KBM-7 (cell line): Measurements from ENCODE around the gene JUNB.

Source experiments
- DNase-seq: peaks from one replicate; pipeline ENCODE4 v3.0.0-alpha.2; 2015
- in situ Hi-C: fragments of 300-500 bp; cut with MboI; formaldehyde crosslinking; loops from 2 replicates; pipeline ENCODE4 v1.14.3; 2020; ENCODE audit warnings: low sequenced_read_pairs, low pct_unique_long_range_greater_than_20kb, mixed read lengths

JUNB gene

DNA sequence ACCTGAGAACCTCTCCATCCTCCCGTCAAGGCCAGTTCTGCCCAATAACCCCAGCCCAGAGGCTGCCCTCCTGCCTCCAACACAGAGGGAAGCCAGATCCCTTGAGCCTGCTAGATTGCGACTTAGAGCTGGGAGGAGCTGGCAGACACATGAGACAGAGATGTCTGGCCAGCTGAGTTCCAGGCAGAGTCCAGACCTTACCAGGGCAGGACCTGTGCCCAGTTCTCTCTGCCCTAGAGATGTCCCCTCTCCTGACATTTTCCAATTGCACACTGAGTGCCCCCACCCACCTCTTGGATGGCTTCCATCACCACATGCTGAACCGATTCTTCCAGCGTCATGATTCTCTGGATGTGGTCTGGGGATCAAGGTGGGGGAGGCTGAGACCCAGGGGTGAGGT lies 19.0 kb upstream of the JUNB start:
- no peak for DNase-seq
- in situ Hi-C loops = no loop called here

DNA sequence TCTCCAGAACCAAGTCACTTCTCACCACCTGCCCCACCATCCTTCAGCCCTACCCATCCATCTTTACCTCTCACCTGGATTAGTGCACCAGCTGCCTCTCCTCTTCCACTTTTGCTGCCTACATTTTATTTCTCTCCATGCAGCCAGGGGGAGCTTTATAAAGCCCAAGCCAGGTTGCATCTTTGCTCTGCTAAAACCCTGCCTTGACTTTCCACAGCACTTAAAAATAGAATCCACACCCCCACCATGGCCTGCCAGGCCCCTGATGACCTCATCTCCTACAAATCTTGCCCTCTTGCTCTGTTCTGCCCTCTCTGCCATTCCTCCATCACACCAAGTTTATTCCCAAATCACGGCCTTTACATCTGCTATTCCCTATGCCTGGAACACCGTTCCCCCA lies 17.7 kb upstream of the JUNB start:
- in situ Hi-C loops = no loop called here
- DNase-seq = peak; percentile 39

GRCh38 chr19:12774588-12775555 lies 16.4 kb upstream of the JUNB start, which contains the start of gene HOOK2:
TSS of gene HOOK2 (minus strand) at chr19:12775552. CDS start at chr19:12775449, 103 bp downstream.
- DNase-seq = no peak
- in situ Hi-C loops = no loop called here

- in situ Hi-C loops = no loop called here
- DNase-seq = peak; percentile 83
Measured at GRCh38 chr19:12777217-12778016, 13.9 kb upstream of the JUNB start.

GRCh38 chr19:12778017-12778904 lies 13.0 kb upstream of the JUNB start:
- in situ Hi-C loops = no loop called here

DNA sequence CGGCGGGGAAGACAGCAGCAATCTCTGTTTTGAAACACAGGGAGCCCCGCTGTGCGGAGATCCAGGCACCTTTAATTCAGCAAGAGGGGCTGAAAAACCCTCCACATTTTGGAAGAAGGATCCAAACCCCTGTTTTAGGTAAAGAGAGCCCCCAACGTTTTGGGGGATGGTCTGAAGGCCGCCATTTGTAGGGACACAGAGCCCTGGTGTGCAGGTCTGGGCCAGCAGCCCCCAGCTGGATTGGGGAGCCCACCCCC lies 12.5 kb upstream of the JUNB start:
- in situ Hi-C loops = no loop called here
- DNase-seq = no peak

More at GRCh38 chr19:12778017-12778904, 13.0 kb upstream of the JUNB start:
- peak; percentile 54 for DNase-seq

- in situ Hi-C loops = no loop called here
- peak; percentile 29 for DNase-seq
Measured at GRCh38 chr19:12779162-12779993, 11.9 kb upstream of the JUNB start.

GRCh38 chr19:12782174-12782423 lies 9.2 kb upstream of the JUNB start:
- in situ Hi-C loops = no loop called here
- DNase-seq = no peak

GRCh38 chr19:12782424-12783290 lies 8.6 kb upstream of the JUNB start:
- in situ Hi-C loops = no loop called here
- DNase-seq = peak; percentile 77

- DNase-seq = no peak
- in situ Hi-C loops = no loop called here
Measured at GRCh38 chr19:12783291-12783848, 7.9 kb upstream of the JUNB start.

- DNase-seq = no peak
- in situ Hi-C loops = no loop called here
Measured at GRCh38 chr19:12783849-12784393, 7.4 kb upstream of the JUNB start.

DNA sequence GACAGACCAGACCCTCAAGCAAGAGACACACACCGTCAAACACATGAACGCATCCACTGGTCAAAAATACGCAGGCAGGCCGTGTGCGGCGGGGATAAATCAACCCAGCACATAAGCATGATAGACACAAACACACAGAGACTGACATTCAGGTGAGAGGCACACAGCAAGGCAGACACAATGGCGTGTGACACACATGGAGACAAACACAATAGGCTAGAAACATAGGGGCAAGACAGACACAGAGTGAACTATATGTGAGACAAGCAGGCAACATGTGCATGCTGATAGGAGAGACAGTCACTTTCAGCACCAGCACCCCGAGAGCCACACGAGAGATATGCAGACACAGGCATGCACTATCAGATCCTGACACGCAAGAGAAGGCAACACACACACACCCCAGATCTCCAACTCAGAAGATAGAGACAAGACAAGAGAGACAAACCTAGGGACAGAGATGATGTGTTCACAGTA lies 6.9 kb upstream of the JUNB start:
- in situ Hi-C loops = no loop called here
- DNase-seq = no peak

DNA sequence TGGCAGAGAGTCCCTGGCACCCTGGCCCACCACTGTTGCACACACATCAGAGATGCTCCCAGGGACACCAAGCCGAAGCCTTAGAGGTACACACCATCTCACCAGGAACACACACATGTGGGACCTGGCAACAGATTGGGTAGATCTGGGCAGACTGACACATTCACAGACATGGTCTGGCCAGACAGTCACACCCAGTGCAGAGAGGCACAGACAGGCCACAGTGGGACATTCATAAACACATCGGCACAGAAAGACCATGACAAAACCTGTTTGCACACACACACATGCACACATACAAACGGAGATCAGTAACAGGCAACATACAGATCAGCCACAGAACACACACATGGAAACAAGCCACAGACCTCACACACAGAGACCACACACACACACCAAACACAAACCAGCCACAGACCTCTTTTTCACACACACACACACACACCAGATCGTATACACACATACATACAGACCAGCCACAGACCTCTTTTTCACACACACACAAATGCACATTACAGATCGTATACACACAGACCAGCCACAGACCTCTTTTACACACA lies 6.3 kb upstream of the JUNB start:
- DNase-seq = no peak
- in situ Hi-C loops = no loop called here

DNA sequence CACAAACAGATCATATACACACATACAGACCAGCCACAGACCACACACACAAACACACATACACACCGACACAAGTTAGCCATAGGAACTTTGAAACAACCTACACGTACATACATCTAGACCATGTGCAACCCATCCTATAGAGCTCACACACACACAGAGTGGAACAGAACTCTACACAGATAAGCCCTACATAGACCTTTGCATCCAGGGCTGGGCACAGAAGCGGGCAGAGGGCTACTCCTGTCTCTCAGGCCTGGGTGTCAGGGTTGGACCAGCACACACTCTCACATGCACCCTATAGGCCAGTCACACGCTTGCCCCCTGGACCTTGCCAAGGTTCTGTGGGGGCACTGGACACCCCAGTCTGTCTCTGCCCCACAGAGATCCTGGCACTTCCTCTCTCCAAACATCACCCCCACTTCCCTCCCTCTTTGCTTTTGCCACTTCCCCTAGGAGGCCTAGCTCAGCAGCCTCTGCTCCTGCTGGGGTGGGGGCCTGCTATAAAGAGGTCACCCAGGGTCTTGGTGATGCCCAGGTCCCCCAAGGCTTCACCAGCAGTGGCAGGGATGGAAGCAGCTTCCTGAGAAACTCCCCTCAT lies 5.8 kb upstream of the JUNB start:
- peak; percentile 62 for DNase-seq
- in situ Hi-C loops = no loop called here

- in situ Hi-C loops = no loop called here
- peak; percentile 67 for DNase-seq
Measured at GRCh38 chr19:12786141-12786870, 5.0 kb upstream of the JUNB start.

GRCh38 chr19:12786952-12787351 lies 4.3 kb upstream of the JUNB start:
- no peak for DNase-seq
- in situ Hi-C loops = no loop called here
